CD4-positive, alpha-beta T cell treated with Interleukin-6 for 4 hours (primary cell): ENCODE data around the gene FRMD4A.

ENCODE experiments used
- DNase-seq: peaks from one replicate; pipeline ENCODE4 v3.0.0-alpha.2; 2020; ENCODE audit warnings: mixed read lengths

The FRMD4A gene

GRCh38 chr10:14181567-14181936, 149.2 kb downstream of the FRMD4A start:
- DNase-seq, result no peak

DNA sequence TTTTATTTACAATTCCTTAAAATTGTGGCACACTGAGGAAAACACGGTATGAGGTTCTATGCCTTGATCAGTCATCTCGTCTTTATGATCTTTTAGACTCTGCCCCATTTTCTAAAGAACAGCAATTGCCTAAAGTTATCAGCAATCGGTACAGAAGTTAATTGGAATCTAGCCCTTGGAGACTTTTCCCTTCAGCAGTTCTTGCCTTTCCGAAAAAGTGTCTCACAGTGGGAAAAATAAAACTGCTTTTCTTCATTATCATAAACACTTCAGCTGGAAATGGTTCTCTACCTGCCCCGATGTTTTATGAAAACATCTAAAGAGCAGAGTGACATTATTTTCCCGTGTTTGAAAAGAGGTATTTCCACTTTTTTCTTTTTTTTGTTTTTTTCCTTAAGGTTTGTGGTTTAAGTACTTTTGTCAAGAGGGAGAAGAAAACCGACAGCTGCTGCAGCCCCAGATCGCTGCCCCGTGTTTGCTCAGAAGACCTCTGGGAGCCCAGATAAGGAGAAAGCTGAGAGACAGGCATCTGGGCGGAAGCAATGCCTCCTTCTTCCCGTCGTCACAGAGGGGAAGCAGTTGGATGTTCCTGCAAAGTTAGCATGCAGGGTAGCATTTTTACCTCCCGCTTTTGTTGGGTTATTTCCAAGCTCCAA, 149.7 kb downstream of the FRMD4A start:
- no peak for DNase-seq

DNA sequence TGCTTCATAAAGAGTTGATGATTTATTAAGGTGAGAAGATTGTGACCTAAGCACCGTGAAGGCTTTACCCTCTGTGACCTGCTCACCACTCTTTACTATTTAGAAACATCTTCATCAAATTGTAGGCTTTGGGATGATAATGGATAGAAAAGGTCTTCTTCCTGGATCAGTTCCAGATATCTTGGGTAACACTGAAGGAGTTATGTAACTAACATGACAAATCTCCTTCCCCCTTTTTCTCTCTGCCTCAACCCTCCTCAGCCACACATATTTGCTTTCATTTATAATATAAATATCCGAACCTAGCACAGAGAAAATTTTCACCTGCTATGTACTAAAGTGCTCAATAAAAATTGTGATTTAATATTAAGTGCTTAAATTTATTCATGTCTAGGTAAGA, 151.5 kb downstream of the FRMD4A start:
- DNase-seq, result no peak

GRCh38 chr10:14173706-14174594, 156.8 kb downstream of the FRMD4A start:
- DNase-seq, result peak; percentile 10

DNA sequence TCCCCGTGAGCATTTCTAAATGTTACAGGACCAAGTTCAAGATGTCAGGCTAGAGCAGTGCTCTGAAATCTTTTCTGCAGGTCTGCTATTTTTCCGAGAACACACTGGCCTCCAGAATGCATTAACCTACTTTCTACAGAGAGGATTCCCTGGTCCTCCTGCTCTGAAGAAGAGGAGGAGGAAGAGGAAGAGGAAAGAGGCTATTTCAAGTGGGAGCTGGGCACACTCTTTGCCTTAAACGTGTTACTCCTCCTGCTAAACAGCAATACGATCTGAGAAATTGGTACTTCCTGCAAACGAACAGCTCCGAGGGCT, 157.4 kb downstream of the FRMD4A start:
- DNase-seq, result no peak

DNA sequence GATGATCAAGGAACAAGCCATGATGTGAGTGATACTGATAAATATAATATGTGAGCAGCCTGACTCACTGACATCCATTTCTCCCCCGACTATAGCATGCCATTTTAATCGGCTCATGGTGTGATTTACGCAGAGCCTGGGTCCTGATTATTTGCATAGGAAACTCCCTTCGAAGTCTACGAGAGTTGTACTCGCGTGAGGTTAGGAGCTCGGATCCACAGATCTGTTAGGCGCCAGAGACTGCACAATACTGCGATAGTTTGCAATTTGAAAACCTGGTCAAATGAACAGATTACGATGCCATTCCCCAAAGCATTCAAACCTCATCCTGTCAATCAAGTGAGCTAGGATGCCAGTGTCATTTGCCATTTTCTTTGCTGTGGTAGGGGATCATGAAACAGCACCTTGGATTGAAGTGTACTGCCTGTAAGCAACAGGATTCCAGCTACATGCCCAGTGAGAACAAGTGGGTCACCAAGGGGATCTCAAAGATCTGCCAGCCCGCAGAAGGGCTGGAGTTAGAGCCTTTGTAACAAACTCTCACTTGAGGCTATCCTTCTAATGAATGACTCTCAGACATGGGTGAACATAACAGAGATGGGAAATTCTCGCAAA, 158.3 kb downstream of the FRMD4A start:
- DNase-seq, result no peak

DNA sequence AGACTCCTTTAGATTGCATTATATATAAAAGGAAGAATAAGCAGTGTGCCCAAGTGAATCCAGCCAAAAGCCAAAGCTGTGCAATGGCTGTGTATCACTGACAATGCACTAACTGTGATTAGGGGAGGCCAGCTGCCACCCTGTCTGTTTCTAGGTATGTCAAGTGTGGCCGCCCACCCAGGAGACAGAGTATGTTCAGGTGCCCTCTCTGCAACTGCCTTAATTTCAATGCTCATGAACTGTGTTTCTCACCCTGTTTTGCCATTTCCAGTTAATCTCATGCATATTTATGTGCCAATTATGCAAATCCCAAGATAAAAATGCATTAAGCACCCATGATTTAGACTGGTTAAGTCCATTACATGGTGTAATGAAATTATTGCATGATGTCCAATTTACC, 159.4 kb downstream of the FRMD4A start:
- DNase-seq, result no peak

DNA sequence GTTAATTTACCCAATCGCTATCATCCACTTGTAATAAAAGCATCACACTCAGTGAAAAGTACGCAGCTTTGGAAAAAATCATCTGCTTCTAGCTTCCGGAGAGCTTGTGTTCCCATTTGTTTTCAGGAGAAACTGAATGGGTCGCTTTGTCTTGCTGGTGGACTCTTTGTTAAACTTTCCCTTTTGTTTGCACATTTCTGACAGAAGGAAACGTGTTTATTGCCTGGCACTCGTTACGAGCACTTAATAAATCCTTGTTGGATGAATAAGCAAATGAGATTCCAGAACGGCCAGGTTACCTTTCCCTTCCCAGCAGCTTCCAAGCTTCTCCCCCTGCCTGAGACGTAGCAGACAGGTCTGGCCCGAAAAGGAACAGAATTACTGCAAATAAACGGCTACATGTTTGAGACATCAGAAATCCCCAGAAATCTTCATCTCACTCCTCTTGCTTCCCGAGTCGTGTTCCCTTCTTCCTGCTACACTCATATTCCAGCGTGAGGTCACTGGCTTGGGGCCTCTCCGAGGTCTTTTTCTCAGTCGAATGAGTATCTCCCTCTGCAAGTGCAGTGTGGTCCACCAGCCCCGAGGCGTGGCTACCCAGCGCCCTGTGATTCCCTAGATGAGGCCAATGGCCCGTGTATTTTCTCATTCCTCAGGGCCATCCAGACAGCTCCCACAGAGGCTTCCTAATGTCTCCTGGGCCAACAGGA, 167.2 kb downstream of the FRMD4A start:
- no peak for DNase-seq

DNA sequence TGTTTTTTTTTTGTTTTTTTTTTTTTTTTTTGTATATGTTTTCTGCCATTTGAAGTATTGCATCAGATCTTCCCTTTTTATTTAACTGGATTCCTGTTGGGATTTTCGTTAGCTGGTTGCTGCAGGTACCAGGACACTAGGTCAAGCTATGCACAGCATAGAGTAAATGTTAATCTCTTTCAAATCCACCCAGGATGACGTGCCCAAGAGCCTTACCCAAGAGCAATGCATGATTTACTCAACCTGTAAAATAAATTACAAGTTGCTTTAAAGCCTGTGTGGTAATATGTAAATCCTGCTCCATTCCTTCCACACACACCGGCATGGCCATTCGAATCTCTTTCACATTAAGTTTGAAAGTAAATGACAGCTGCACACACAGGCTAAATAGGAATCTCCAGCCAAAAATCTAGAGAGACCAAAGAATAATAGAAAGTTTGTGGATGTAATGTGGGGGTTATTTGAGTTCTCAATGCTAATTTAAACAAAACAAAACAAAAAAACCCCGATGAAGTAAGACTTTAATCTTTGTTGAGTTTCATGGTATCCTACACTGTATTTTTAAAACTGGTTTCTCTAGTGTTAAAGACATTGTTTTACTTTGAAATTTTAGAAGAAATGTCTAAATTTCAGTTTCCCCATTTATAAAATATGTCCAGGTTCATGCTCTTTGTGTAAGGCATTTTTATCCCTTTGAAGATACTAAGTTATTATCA, 167.9 kb downstream of the FRMD4A start:
- DNase-seq, result no peak

- DNase-seq, result no peak
These were observed 168.7 kb downstream of the FRMD4A start for GRCh38 chr10:14162061-14162460.

DNA sequence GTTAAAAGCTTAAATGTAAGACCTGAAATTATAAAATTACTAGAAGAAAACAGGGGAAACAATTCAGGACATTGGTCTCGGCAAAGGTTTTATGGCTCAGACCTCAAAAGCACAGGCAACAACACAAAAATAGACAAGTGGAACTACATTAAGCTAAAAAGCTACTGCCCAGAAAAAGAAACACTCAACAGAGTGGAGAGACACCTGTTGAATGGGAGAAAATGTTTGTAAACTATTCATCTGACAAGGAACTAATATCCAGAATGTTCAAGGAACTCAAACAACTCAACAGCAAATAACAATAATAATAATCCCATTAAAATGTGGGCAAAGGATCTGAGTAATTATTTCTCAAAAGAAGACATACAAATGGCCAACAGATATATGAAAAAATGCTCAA, 170.4 kb downstream of the FRMD4A start:
- no peak for DNase-seq

GRCh38 chr10:14158575-14158974, 172.1 kb downstream of the FRMD4A start:
- no peak for DNase-seq

DNA sequence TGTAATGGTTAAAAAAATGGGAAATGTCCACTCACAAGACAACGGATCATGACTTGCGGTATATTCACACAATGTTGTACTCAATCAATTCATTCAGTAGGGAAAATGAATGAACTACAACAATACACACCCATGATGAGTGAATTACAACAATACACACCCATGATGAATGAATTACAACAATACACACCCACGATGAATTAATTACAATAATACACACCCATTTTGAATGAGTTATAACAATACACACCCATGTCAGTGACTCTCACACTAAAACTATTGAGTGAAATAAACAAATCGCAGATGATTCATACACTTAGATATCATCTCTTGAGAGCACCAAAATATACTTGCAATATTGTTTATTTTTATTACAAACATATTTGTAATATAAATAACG, 174.6 kb downstream of the FRMD4A start:
- DNase-seq, result no peak

DNA sequence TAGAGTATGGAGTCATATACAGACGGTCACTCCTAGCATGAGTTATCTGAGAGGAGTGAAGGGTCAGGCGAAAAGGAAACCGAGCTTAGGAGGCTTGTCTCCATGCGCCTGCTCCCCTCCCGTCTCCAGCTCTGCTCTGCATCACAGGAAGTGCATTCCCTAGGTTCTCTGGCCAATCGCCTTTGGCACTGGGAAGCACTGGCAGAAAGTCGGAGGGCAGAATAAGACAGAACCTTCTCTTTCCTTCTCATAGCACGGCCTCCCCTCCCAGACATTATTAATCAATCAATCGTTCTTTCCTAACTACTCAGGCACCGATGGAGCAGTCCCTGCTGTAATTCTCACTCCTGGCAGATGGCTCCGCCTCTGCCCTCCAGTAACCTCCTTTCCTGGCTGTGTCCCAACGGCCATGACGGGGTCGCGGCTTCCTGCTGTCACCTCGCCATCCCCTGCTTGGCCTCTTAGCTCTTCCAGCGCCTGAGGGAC, 177.1 kb downstream of the FRMD4A start:
- no peak for DNase-seq

DNA sequence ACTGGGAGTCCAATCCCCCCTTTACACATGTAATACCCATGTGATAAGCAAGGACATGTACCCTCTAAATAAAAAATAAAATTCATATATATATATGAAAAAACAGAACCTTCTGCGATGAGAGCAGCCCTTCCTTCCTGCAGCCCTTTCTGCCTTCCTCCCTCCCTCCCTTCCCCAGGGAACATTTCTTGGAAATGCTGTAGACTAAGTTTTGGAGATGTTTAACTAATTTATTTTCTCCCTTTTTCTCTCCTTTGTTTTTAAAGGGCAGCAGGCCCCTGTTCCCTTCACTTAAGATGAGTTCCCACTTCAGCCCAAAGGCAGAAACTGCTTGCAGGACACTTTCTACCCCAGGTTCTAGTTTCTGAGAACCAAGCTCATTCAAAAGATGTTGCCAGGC, 179.2 kb downstream of the FRMD4A start:
- no peak for DNase-seq

- DNase-seq, result no peak
These were observed 180.2 kb downstream of the FRMD4A start for GRCh38 chr10:14150526-14150925.

- DNase-seq, result no peak
These were observed 184.2 kb downstream of the FRMD4A start for GRCh38 chr10:14146501-14146900.

DNA sequence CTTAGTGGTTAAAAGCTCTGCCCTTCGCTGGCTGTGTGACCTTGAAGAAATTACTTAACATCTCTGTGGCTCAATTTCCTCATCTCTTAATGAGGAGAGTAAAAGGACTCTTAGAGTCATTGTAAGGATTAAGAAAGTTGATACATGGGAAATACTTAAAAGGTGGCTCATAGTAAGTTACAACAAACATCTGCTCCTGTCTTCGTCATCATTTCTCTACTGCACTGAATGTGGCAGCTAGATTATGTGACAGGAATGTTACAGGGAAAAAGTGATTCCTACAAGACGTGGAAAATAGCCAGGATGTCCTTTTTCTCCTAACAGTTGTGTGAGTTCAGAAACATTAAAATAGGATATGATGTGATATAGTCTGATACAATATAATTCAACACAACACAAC, 184.7 kb downstream of the FRMD4A start:
- no peak for DNase-seq

DNA sequence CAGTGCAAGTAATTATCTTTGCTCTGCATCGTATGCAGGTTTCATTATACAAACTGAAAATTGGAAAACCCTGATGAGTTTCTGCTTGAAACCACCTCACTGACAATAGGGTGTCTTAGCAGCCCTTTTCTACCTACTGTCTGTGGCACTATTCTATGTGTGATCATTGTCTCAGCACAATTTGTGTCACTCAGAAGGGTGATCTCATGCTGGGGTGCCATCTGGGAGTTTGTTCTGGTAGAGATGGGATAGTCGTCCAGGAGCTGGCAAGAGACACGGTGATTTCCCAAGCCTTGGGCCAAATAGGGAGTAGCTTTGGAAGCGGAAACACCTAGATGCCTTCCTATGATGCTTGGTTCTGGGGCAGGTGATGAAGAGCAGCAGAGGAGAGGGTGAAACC, 186.3 kb downstream of the FRMD4A start:
- no peak for DNase-seq

DNA sequence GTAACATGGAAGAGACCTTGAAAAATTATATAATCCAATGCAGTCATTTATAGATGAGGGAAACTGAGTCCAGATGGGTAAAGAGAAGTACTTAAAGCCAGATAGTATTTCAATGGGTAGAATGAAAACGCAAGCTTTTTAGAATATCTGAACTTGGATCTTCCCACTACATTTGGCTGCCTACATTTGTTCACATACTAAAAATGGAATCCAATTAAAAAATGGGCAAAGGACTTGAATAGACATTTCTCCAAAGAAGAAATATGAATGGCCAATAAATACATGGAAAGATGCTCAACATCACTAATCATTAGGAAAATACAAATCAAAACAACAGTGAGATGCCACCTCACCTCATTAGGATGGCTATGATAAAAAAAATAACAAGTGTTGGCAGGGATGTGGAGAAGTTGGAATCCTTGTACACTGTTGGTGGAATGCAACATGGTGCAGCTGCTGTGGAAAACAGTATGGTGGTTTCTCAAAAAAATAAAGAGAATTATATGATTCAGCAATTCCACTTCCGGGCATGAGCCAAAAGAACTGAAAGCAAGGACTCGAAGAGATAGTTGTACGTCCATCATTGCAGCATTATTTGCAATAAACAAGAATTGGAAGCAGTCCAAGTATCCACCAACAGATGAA, 188.0 kb downstream of the FRMD4A start:
- no peak for DNase-seq

GRCh38 chr10:14141283-14141682, 189.4 kb downstream of the FRMD4A start:
- no peak for DNase-seq

GRCh38 chr10:14137391-14137790, 193.3 kb downstream of the FRMD4A start:
- no peak for DNase-seq
